Common myeloid progenitor, CD34-positive (primary cell): ENCODE data around the gene BMP7.

Experiments used
- CTCF ChIA-PET: fragments of 350-600 bp; sonication (Branson Sonifier 250); formaldehyde crosslinking; loops from one replicate; lab custom pipeline; 2021; ENCODE audit warnings: antibody characterized with exemption; lab: Charles Lee
- POLR2A ChIA-PET: fragments of 350-600 bp; sonication (Branson Sonifier 250); formaldehyde crosslinking; loops from one replicate; lab custom pipeline; 2021; ENCODE audit warnings: antibody characterized with exemption; lab: Charles Lee
- DNase-seq, 3 donors: peaks; one replicate each; pipeline versions ENCODE4 v3.0.0 to v3.0.0-alpha.2; 2013
- H3K27ac ChIP-seq, 2 experiments: 1 replicate in 1 of 2; 2 replicates in 1 of 2; pipeline ENCODE4 v1.7.0; 2013; ENCODE audit warnings: inconsistent platforms in 2 of 2, low read length in 2 of 2, mild to moderate bottlenecking in 2 of 2, low read depth in 1 of 2, moderate library complexity in 1 of 2; ENCODE audit not compliant: severe bottlenecking in 2 of 2, insufficient read depth in 1 of 2, poor library complexity in 1 of 2
- H3K27me3 ChIP-seq, 5 experiments: replicated peaks in 2 of 5; 1 replicate in 3 of 5; 2 replicates in 2 of 5; pipeline versions ENCODE4 v1.6.1 to v1.7.0; 2013; ENCODE audit warnings: low read length in 4 of 5, mild to moderate bottlenecking in 2 of 5, moderate library complexity in 2 of 5, inconsistent platforms in 1 of 5; ENCODE audit not compliant: insufficient read depth in 5 of 5, control insufficient read depth in 4 of 5
- H3K36me3 ChIP-seq, 4 experiments: 1 replicate in 2 of 4; 2 replicates in 2 of 4; pipeline versions ENCODE4 v1.6.1 to v1.7.0; 2013; ENCODE audit warnings: low read length in 3 of 4, control low read depth in 1 of 4, mild to moderate bottlenecking in 1 of 4; ENCODE audit not compliant: control insufficient read depth in 4 of 4, insufficient read depth in 4 of 4
- H3K4me1 ChIP-seq, 4 experiments: 1 replicate in 3 of 4; 2 replicates in 1 of 4; pipeline versions ENCODE4 v1.6.1 to v1.7.1; 2013; ENCODE audit warnings: low read length in 3 of 4, mild to moderate bottlenecking in 3 of 4, control low read depth in 1 of 4, inconsistent platforms in 1 of 4, moderate library complexity in 1 of 4; ENCODE audit not compliant: control insufficient read depth in 4 of 4, insufficient read depth in 4 of 4; ENCODE audit errors: control extremely low read depth in 1 of 4
- H3K4me3 ChIP-seq, 7 experiments: 1 replicate in 4 of 7; 2 replicates in 3 of 7; pipeline versions ENCODE4 v1.5.1 to v1.7.0; 2013; ENCODE audit warnings: mild to moderate bottlenecking in 7 of 7, low read length in 6 of 7, moderate library complexity in 6 of 7, inconsistent platforms in 2 of 7, low read depth in 2 of 7, control low read depth in 1 of 7; ENCODE audit not compliant: insufficient read depth in 4 of 7, control insufficient read depth in 1 of 7; ENCODE audit errors: extremely low read depth in 1 of 7
- H3K9me3 ChIP-seq, 5 experiments: 1 replicate in 4 of 5; 2 replicates in 1 of 5; pipeline versions ENCODE4 v1.6.1 to v1.7.1; 2013; ENCODE audit warnings: low read length in 4 of 5, mild to moderate bottlenecking in 2 of 5, inconsistent platforms in 1 of 5, low read depth in 1 of 5, moderate library complexity in 1 of 5; ENCODE audit not compliant: control insufficient read depth in 4 of 5, insufficient read depth in 2 of 5; ENCODE audit errors: control extremely low read depth in 1 of 5
- WGBS: methylation state at CpG from one replicate; pipeline ENCODE4 v1.1.5; 2013; ENCODE audit not compliant: insufficient coverage; 5-methylcytosine and 5-hydroxymethylcytosine counted together

The BMP7 gene

GRCh38 chr20:57118964-57119363 is 147.5 kb downstream of the BMP7 start:
- Histone ChIP-seq H3K9me3 (no peaks in the 10 kb centered on the region), H3K27ac (no peak overlapping the region), H3K4me3 (no peak overlapping the region), H3K4me1 (no peaks in the 10 kb centered on the region), H3K27me3 (peaks cover 0 to 5% (median 0%) of the 10 kb centered on the region in 5 experiments), H3K36me3 (no peaks in the 10 kb centered on the region)
- no peak for DNase-seq
- 86% methylated on average over 4 of the region's 4 CpGs for WGBS
- ChIA-PET CTCF (no interaction called here), POLR2A (no interaction called here)
